WTC11 (cell line): Measurements from ENCODE around the gene ZNF311. TPM values are rescaled to one million over a fixed set of nuclear protein-coding genes. Genes with fewer than 3 reads are reported as not detected.
A peak's percentile ranks its signal among the peaks of the same experiment; 100 is the strongest.

Source experiments
- ATAC-seq: fragments of 200-7000 bp; cut with Tn5 transposase; 2 replicates; pipeline ENCODE4 v1.10.0; 2021; ENCODE audit warnings: mild to moderate bottlenecking, moderate library complexity
- CTCF ChIA-PET: fragments of 300-600 bp; sonication (Branson Sonifier 250); formaldehyde crosslinking; loops from one replicate; lab custom pipeline; 2021; ENCODE audit warnings: antibody characterized with exemption; lab: Charles Lee
- POLR2A ChIA-PET: fragments of 350-600 bp; sonication (Branson Sonifier 250); formaldehyde crosslinking; loops from one replicate; lab custom pipeline; 2021; ENCODE audit warnings: antibody characterized with exemption; lab: Charles Lee
- DNase-seq: peaks from one replicate; pipeline ENCODE4 v3.0.0; 2021; ENCODE audit warnings: low spot score
- H3K27ac Mint-ChIP-seq: 2 replicates; pipeline ENCODE4 v1.8.0; 2021; ENCODE audit warnings: mixed read lengths
- H3K27me3 Mint-ChIP-seq: 2 replicates; pipeline ENCODE4 v1.8.0; 2021; ENCODE audit warnings: low read depth, mild to moderate bottlenecking, moderate library complexity, mixed read lengths
- H3K36me3 Mint-ChIP-seq: 2 replicates; pipeline ENCODE4 v1.8.0; 2021; ENCODE audit warnings: mixed read lengths
- H3K4me1 Mint-ChIP-seq: 2 replicates; pipeline ENCODE4 v1.8.0; 2022; ENCODE audit warnings: mixed read lengths
- H3K4me3 Mint-ChIP-seq: 2 replicates; pipeline ENCODE4 v1.8.0; 2021; ENCODE audit warnings: mild to moderate bottlenecking, moderate library complexity, mixed read lengths
- H3K9me3 Mint-ChIP-seq: 2 replicates; pipeline ENCODE4 v1.8.0; 2021; ENCODE audit warnings: mixed read lengths
- ATF6 ChIP-seq: sonication (generic); formaldehyde crosslinking; IDR thresholded peaks from 2 replicates; pipeline ENCODE4 v1.8.1; 2023; ENCODE audit warnings: mild to moderate bottlenecking, missing genetic modification reagents
- CDX4 ChIP-seq: fragments of 250-450 bp; sonication (Bioruptor Pico); IDR thresholded peaks from 2 replicates; pipeline ENCODE4 v1.9.0; 2021; ENCODE audit warnings: moderate library complexity, mild to moderate bottlenecking, inconsistent platforms, borderline replicate concordance
- GTF2I ChIP-seq: fragments of 250-450 bp; sonication (Bioruptor Pico); conservative IDR thresholded peaks from 2 replicates; pipeline ENCODE4 v1.4.0; 2021; ENCODE audit warnings: mild to moderate bottlenecking
- JUN ChIP-seq: sonication (generic); formaldehyde crosslinking; IDR thresholded peaks from 2 replicates; pipeline ENCODE4 v1.8.0; 2023; ENCODE audit warnings: mild to moderate bottlenecking, missing genetic modification reagents
- NFATC4 ChIP-seq: fragments of 250-450 bp; sonication (Bioruptor Pico); IDR thresholded peaks from 2 replicates; pipeline ENCODE4 v1.9.0; 2021; ENCODE audit warnings: mild to moderate bottlenecking
- NFE2L1 ChIP-seq: sonication (generic); formaldehyde crosslinking; IDR thresholded peaks from 2 replicates; pipeline ENCODE4 v1.8.1; 2023; ENCODE audit warnings: missing genetic modification reagents
- PREB ChIP-seq: sonication (generic); formaldehyde crosslinking; IDR thresholded peaks from 2 replicates; pipeline ENCODE4 v1.8.1; 2022; ENCODE audit warnings: mild to moderate bottlenecking, missing genetic modification reagents, moderate library complexity, borderline replicate concordance
- RELA ChIP-seq: sonication (generic); formaldehyde crosslinking; IDR thresholded peaks from 2 replicates; pipeline ENCODE4 v1.8.1; 2022; ENCODE audit warnings: missing genetic modification reagents, mild to moderate bottlenecking, borderline replicate concordance
- SMAD3 ChIP-seq: sonication (generic); formaldehyde crosslinking; IDR thresholded peaks from 2 replicates; pipeline ENCODE4 v1.8.0; 2022; ENCODE audit warnings: missing genetic modification reagents, mild to moderate bottlenecking, borderline replicate concordance
- STAT6 ChIP-seq: sonication (generic); formaldehyde crosslinking; conservative IDR thresholded peaks from 2 replicates; pipeline ENCODE4 v1.8.1; 2023; ENCODE audit warnings: mild to moderate bottlenecking, low read depth, missing genetic modification reagents, moderate library complexity
- ZNF232 ChIP-seq: sonication (generic); formaldehyde crosslinking; IDR thresholded peaks from 2 replicates; pipeline ENCODE4 v1.8.0; 2022; ENCODE audit warnings: mild to moderate bottlenecking, missing genetic modification reagents
- ZNF416 ChIP-seq: fragments of 250-450 bp; sonication (Bioruptor Pico); IDR thresholded peaks from 2 replicates; pipeline ENCODE4 v1.9.0; 2021; ENCODE audit warnings: mild to moderate bottlenecking, inconsistent platforms
- ZNF423 ChIP-seq: fragments of 250-450 bp; sonication (Bioruptor Pico); IDR thresholded peaks from 2 replicates; pipeline ENCODE4 v2.1.2; 2022; ENCODE audit warnings: mild to moderate bottlenecking, moderate library complexity
- ZNF425 ChIP-seq: fragments of 250-450 bp; sonication (Bioruptor Pico); conservative IDR thresholded peaks from 2 replicates; pipeline ENCODE4 v1.9.0; 2021; ENCODE audit warnings: mild to moderate bottlenecking
- total RNA-seq: library from RNA; stranded (reverse); gene quantifications from 3 replicates; pipeline ENCODE4 v1.2.3, GENCODE V29; 2021
- TF ChIP-seq, protein P1 (sequence below): sonication (generic); formaldehyde crosslinking; IDR thresholded peaks from 2 replicates; pipeline ENCODE4 v1.8.1; 2023; ENCODE audit warnings: mild to moderate bottlenecking, moderate library complexity, missing genetic modification reagents
- TF ChIP-seq, protein P2 (sequence below): sonication (generic); formaldehyde crosslinking; IDR thresholded peaks from 2 replicates; pipeline ENCODE4 v1.8.0; 2022; ENCODE audit warnings: mild to moderate bottlenecking, missing genetic modification reagents
- TF ChIP-seq, protein P3 (sequence below): sonication (generic); formaldehyde crosslinking; IDR thresholded peaks from 2 replicates; pipeline ENCODE4 v1.8.1; 2022; ENCODE audit warnings: mild to moderate bottlenecking, moderate library complexity, missing genetic modification reagents

Gene ZNF311
- total RNA-seq, 1 experiment from 2014 or later: 2.0 TPM

DNA sequence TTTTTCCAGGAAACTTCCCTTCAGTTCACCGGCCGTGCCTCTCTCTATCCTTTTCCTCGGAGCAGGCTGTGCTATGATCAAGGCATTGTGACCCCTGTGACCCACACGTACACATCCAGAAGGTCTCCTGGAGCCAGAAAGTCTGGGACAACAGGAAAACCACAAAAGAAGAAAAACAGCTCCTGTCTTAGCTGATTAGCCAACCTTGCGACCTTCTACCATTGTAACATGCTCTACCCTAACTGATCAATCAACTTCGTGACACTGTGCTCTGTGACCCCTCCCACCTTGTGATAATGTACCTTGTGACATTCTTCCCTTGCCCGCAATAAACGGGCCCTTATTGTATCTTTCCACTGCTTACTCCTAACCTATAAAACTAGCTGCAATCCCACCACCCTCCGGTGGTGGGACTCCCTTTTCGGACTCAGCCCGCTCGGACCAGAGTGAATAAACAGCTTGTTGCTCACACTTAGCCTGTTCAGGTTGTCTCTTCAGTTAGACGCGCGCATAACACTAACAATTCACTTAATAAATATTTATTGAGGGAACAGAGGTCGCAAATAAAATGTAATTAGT lies 24.2 kb downstream of the ZNF311 start:
- peak; percentile 56 for ATAC-seq
- CTCF ChIA-PET: interaction anchor here (0.7 to 1.9 kb wide), 11 partner anchors 11 to 144 kb away, joined by 3 to 16 read pairs (median 4); partner anchors contain the start of gene TRIM27
- no peak for TF ChIP-seq JUN (CRISPR knock-in tag)
- TF ChIP-seq, protein P1, sequence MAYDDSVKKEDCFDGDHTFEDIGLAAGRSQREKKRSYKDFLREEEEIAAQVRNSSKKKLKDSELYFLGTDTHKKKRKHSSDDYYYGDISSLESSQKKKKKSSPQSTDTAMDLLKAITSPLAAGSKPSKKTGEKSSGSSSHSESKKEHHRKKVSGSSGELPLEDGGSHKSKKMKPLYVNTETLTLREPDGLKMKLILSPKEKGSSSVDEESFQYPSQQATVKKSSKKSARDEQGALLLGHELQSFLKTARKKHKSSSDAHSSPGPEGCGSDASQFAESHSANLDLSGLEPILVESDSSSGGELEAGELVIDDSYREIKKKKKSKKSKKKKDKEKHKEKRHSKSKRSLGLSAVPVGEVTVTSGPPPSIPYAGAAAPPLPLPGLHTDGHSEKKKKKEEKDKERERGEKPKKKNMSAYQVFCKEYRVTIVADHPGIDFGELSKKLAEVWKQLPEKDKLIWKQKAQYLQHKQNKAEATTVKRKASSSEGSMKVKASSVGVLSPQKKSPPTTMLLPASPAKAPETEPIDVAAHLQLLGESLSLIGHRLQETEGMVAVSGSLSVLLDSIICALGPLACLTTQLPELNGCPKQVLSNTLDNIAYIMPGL: 0 out of 2 replicates have a peak, but pooled peaks have one; percentile 74
- Mint-ChIP-seq H3K36me3 (peaks cover 2% of the 10 kb centered on the region; the same call in 1 of the 2 replicates), H3K27ac (peak overlapping the region; percentile 64), H3K4me3 (peak overlapping the region; percentile 92), H3K27me3 (peaks cover 27% of the 10 kb centered on the region), H3K4me1 (peaks cover 51% of the 10 kb centered on the region), H3K9me3 (no peaks in the 10 kb centered on the region)
- POLR2A ChIA-PET: interaction anchor here (0.8 kb wide), 1 partner anchor 57 kb away, joined by 3 read pairs; the partner anchor contains the start of gene TRIM27
- DNase-seq: peak; percentile 76

DNA sequence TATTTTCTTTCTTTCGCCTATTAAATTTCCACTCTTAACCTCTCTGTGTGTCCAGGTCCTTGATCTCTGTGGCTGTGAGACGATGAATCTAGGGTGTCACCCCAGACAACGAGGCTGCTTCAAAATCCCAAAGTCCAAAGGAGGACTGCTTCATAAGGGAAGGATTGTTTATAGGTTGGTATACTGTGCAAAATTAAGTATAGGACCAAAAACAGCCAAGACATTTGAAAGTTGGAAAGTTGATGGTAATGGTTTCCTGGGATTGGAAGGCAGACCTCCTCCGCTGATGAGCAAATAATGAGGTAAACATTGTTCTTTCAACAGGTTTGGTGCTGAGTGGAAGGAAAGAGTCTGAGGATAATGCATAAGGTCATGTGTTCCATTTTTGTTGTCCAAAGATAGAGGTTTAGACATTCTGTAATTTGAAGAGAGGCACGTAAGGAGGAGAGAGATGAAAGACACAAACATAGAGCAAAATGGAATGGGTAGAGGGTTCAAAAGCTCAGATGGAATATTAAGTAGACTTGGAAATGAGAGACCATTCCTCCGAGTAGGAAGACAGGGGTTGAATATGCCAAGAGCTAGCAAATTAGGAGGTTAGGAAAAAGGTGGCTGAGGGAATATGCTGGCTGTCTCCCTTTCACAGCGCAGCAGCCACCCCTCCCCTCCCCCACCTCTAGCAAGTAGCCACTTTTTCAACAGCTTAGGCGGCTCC lies 24.8 kb downstream of the ZNF311 start:
- POLR2A ChIA-PET: interaction anchor here (0.8 kb wide), 1 partner anchor 56 kb away, joined by 3 read pairs; the partner anchor contains the start of gene TRIM27
- H3K4me3 Mint-ChIP-seq: peak overlapping the region; percentile 92
- TF ChIP-seq RELA (CRISPR knock-in tag): no peak
- TF ChIP-seq PREB (CRISPR knock-in tag): no peak
- TF ChIP-seq ZNF425: no peak
- no peak for TF ChIP-seq ZNF416 (CRISPR knock-in tag)
- TF ChIP-seq, protein P2, sequence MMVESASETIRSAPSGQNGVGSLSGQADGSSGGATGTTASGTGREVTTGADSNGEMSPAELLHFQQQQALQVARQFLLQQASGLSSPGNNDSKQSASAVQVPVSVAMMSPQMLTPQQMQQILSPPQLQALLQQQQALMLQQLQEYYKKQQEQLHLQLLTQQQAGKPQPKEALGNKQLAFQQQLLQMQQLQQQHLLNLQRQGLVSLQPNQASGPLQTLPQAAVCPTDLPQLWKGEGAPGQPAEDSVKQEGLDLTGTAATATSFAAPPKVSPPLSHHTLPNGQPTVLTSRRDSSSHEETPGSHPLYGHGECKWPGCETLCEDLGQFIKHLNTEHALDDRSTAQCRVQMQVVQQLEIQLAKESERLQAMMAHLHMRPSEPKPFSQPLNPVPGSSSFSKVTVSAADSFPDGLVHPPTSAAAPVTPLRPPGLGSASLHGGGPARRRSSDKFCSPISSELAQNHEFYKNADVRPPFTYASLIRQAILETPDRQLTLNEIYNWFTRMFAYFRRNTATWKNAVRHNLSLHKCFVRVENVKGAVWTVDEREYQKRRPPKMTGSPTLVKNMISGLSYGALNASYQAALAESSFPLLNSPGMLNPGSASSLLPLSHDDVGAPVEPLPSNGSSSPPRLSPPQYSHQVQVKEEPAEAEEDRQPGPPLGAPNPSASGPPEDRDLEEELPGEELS (CRISPR knock-in tag): no peak
- TF ChIP-seq, protein P3, sequence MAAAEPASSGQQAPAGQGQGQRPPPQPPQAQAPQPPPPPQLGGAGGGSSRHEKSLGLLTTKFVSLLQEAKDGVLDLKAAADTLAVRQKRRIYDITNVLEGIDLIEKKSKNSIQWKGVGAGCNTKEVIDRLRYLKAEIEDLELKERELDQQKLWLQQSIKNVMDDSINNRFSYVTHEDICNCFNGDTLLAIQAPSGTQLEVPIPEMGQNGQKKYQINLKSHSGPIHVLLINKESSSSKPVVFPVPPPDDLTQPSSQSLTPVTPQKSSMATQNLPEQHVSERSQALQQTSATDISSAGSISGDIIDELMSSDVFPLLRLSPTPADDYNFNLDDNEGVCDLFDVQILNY (CRISPR knock-in tag): no peak
- TF ChIP-seq GTF2I (CRISPR knock-in tag): no peak
- no peak for TF ChIP-seq NFATC4 (CRISPR knock-in tag)
- no peak for TF ChIP-seq STAT6 (CRISPR knock-in tag)
- no peak for TF ChIP-seq NFE2L1 (CRISPR knock-in tag)
- no peak for TF ChIP-seq ZNF232 (CRISPR knock-in tag)
- TF ChIP-seq ATF6 (CRISPR knock-in tag): no peak
- no peak for TF ChIP-seq SMAD3
- TF ChIP-seq CDX4 (CRISPR knock-in tag): no peak
- no peak for TF ChIP-seq JUN (CRISPR knock-in tag)
- TF ChIP-seq ZNF423 (CRISPR knock-in tag): no peak
- TF ChIP-seq, all 79 proteins: peak for 0
- H3K4me1 Mint-ChIP-seq: peaks cover 49% of the 10 kb centered on the region
- H3K27me3 Mint-ChIP-seq: peaks cover 27% of the 10 kb centered on the region
- H3K27ac Mint-ChIP-seq: peak overlapping the region; percentile 81
- peaks cover 2% of the 10 kb centered on the region; the same call in 1 of the 2 replicates for H3K36me3 Mint-ChIP-seq
- H3K9me3 Mint-ChIP-seq: no peaks in the 10 kb centered on the region
- CTCF ChIA-PET: interaction anchor here (0.7 to 1.9 kb wide), 11 partner anchors 10 to 143 kb away, joined by 3 to 16 read pairs (median 4); partner anchors contain the start of gene TRIM27
- no peak for DNase-seq
- ATAC-seq: peak; percentile 3; the same call in 1 of the 2 replicates
